Astrocyte (in vitro differentiated cells and primary cell): ENCODE measurements around the gene LAMA4. TPM values are rescaled to one million over a fixed set of nuclear protein-coding genes. Genes with fewer than 3 reads are reported as not detected.

Experiments used
- DNase-seq: peaks from one replicate; pipeline ENCODE4 v3.0.0-alpha.2; 2010; ENCODE audit warnings: low read depth
- FAIRE-seq: peaks from 2 replicates; lab custom pipeline; 2011; peaks lifted over from hg19 to GRCh38; lab: Jason Lieb, UNC
- H2AFZ ChIP-seq: 2 replicates; pipeline ENCODE4 v1.6.0; 2012; ENCODE audit warnings: low read depth, low read length, inconsistent platforms
- H3K27ac ChIP-seq: 2 replicates; pipeline ENCODE4 v1.5.1; 2011; ENCODE audit warnings: low read depth, low read length, inconsistent platforms
- H3K27me3 ChIP-seq: 2 replicates; pipeline ENCODE4 v1.6.0; 2011; ENCODE audit warnings: low read length, inconsistent platforms; ENCODE audit not compliant: insufficient read depth
- H3K36me3 ChIP-seq: 2 replicates; pipeline ENCODE4 v1.5.1; 2011; ENCODE audit warnings: low read length, inconsistent platforms; ENCODE audit not compliant: insufficient read depth
- H3K4me1 ChIP-seq: 2 replicates; pipeline ENCODE4 v1.5.1; 2011; ENCODE audit warnings: low read length, inconsistent platforms; ENCODE audit not compliant: insufficient read depth
- H3K4me2 ChIP-seq: 2 replicates; pipeline ENCODE4 v1.6.0; 2012; ENCODE audit warnings: low read length, inconsistent platforms
- H3K4me3 ChIP-seq: 2 replicates; pipeline ENCODE4 v1.5.1; 2011; ENCODE audit warnings: low read depth, mild to moderate bottlenecking, low read length, inconsistent platforms; ENCODE audit not compliant: insufficient read depth
- H3K79me2 ChIP-seq: 2 replicates; pipeline ENCODE4 v1.6.0; 2012; ENCODE audit warnings: mild to moderate bottlenecking, low read length, inconsistent platforms; ENCODE audit not compliant: insufficient read depth
- H3K9ac ChIP-seq: 2 replicates; pipeline ENCODE4 v1.6.0; 2012; ENCODE audit warnings: mild to moderate bottlenecking, low read length, inconsistent platforms
- H3K9me3 ChIP-seq: 2 replicates; pipeline ENCODE4 v1.5.1; 2012; ENCODE audit warnings: low read depth, mild to moderate bottlenecking, low read length, inconsistent platforms; ENCODE audit not compliant: insufficient read depth
- H4K20me1 ChIP-seq: 2 replicates; pipeline ENCODE4 v1.6.0; 2012; ENCODE audit warnings: low read length, inconsistent platforms; ENCODE audit not compliant: insufficient read depth
- H3K27ac Mint-ChIP-seq: one replicate; pipeline ENCODE4 v1.8.0; 2021; ENCODE audit warnings: mild to moderate bottlenecking, mixed read lengths; ENCODE audit not compliant: unreplicated experiment
- H3K27me3 Mint-ChIP-seq: one replicate; pipeline ENCODE4 v1.8.0; 2021; ENCODE audit warnings: low read depth, mixed read lengths; ENCODE audit not compliant: unreplicated experiment
- H3K36me3 Mint-ChIP-seq: one replicate; pipeline ENCODE4 v1.8.0; 2021; ENCODE audit warnings: low read depth, mixed read lengths; ENCODE audit not compliant: unreplicated experiment
- H3K4me1 Mint-ChIP-seq: one replicate; pipeline ENCODE4 v1.8.0; 2021; ENCODE audit warnings: low read depth, mixed read lengths; ENCODE audit not compliant: unreplicated experiment
- H3K4me3 Mint-ChIP-seq: one replicate; pipeline ENCODE4 v1.8.0; 2021; ENCODE audit warnings: mild to moderate bottlenecking, moderate library complexity, mixed read lengths; ENCODE audit not compliant: unreplicated experiment
- H3K9me3 Mint-ChIP-seq: one replicate; pipeline ENCODE4 v1.8.0; 2021; ENCODE audit warnings: mild to moderate bottlenecking, mixed read lengths; ENCODE audit not compliant: unreplicated experiment
- CTCF ChIP-seq: IDR thresholded peaks from 2 replicates; pipeline ENCODE4 v1.5.1; 2011; ENCODE audit warnings: low read depth, mild to moderate bottlenecking, inconsistent platforms, low read length, moderate library complexity; ENCODE audit not compliant: insufficient read depth
- EZH2 ChIP-seq: IDR thresholded peaks from 2 replicates; pipeline ENCODE4 v1.6.1; 2012; ENCODE audit warnings: mild to moderate bottlenecking, low read length, inconsistent platforms; ENCODE audit not compliant: insufficient read depth
- total RNA-seq: library from RNA; stranded (reverse); gene quantifications from 2 replicates; pipeline ENCODE4 v1.2.1, GENCODE V29; 2021

The LAMA4 gene
- total RNA-seq, 1 donor from 2014 or later, result 2.0 TPM

- H4K20me1 ChIP-seq, result no peaks in the 10 kb centered on the region
- no peak for TF ChIP-seq CTCF
- no peak for TF ChIP-seq EZH2
- FAIRE-seq, result no peak
- H2AFZ ChIP-seq, result no peak overlapping the region
- Mint-ChIP-seq H3K27ac (peak overlapping the region; percentile 5), H3K36me3 (peaks cover 1% of the 10 kb centered on the region), H3K4me3 (no peak overlapping the region), H3K27me3 (no peaks in the 10 kb centered on the region), H3K9me3 (no peaks in the 10 kb centered on the region), H3K4me1 (peaks cover 32% of the 10 kb centered on the region)
- H3K9me3 ChIP-seq, result no peaks in the 10 kb centered on the region
- DNase-seq, result no peak
- H3K27me3 ChIP-seq, result no peaks in the 10 kb centered on the region
- no peak overlapping the region for H3K4me3 ChIP-seq
- H3K79me2 ChIP-seq, result no peaks in the 10 kb centered on the region
- H3K4me2 ChIP-seq, result no peak overlapping the region
- peaks cover 26% of the 10 kb centered on the region for H3K4me1 ChIP-seq
- H3K27ac ChIP-seq, result no peak overlapping the region
- H3K36me3 ChIP-seq, result no peaks in the 10 kb centered on the region
- H3K9ac ChIP-seq, result no peak overlapping the region
These were observed 42.3 kb upstream of the LAMA4 start for GRCh38 chr6:112296694-112297093.

GRCh38 chr6:112296122-112296521, 41.8 kb upstream of the LAMA4 start:
- Histone ChIP-seq H4K20me1 (no peaks in the 10 kb centered on the region), H3K36me3 (no peaks in the 10 kb centered on the region), H3K27me3 (no peaks in the 10 kb centered on the region), H3K27ac (no peak overlapping the region), H3K4me3 (no peak overlapping the region), H3K9me3 (no peaks in the 10 kb centered on the region), H3K79me2 (no peaks in the 10 kb centered on the region), H2AFZ (no peak overlapping the region), H3K4me2 (no peak overlapping the region), H3K9ac (no peak overlapping the region), H3K4me1 (peaks cover 26% of the 10 kb centered on the region)
- Mint-ChIP-seq H3K27ac (no peak overlapping the region), H3K36me3 (peaks cover 1% of the 10 kb centered on the region), H3K4me1 (peaks cover 32% of the 10 kb centered on the region), H3K4me3 (peak overlapping the region; percentile 30), H3K27me3 (no peaks in the 10 kb centered on the region), H3K9me3 (no peaks in the 10 kb centered on the region)
- TF ChIP-seq EZH2, result no peak
- TF ChIP-seq CTCF, result peak; percentile 43
- DNase-seq (peak; percentile 44), FAIRE-seq (peak; percentile 47)

GRCh38 chr6:112291161-112291762, 36.9 kb upstream of the LAMA4 start:
- Mint-ChIP-seq H3K27ac (no peak overlapping the region), H3K4me3 (no peak overlapping the region), H3K4me1 (peaks cover 8% of the 10 kb centered on the region), H3K36me3 (no peaks in the 10 kb centered on the region), H3K9me3 (no peaks in the 10 kb centered on the region), H3K27me3 (no peaks in the 10 kb centered on the region)
- Histone ChIP-seq H3K4me1 (peaks cover 8% of the 10 kb centered on the region), H3K4me3 (no peak overlapping the region), H3K27me3 (no peaks in the 10 kb centered on the region), H3K79me2 (no peaks in the 10 kb centered on the region), H4K20me1 (no peaks in the 10 kb centered on the region), H3K9me3 (no peaks in the 10 kb centered on the region), H3K9ac (no peak overlapping the region), H3K27ac (no peak overlapping the region), H3K4me2 (no peak overlapping the region), H2AFZ (no peak overlapping the region), H3K36me3 (no peaks in the 10 kb centered on the region)
- FAIRE-seq, result no peak
- TF ChIP-seq CTCF (no peak), EZH2 (no peak)
- DNase-seq, result no peak
